Measurements from ENCODE around the gene MRTFB.

DNA sequence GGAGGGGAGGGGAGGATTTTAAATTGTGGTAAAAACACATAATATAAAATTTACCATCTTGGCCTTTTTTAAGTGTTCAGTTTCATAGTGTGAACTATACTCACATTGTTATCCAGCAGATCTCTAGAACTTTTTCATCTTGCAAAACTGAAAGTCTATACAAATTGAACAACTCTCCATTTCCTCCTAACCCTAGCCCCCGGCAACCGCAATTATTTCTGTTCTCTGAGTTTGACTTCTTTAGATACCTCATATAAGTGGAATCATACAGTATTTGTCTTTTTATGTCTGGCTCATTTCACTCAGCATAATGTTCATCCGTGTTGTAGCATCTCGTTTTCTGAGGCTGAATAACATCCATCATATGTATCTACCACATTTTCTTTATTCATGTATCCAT is 30.0 kb upstream of the MRTFB start:
- TF ChIP-seq, protein P1, sequence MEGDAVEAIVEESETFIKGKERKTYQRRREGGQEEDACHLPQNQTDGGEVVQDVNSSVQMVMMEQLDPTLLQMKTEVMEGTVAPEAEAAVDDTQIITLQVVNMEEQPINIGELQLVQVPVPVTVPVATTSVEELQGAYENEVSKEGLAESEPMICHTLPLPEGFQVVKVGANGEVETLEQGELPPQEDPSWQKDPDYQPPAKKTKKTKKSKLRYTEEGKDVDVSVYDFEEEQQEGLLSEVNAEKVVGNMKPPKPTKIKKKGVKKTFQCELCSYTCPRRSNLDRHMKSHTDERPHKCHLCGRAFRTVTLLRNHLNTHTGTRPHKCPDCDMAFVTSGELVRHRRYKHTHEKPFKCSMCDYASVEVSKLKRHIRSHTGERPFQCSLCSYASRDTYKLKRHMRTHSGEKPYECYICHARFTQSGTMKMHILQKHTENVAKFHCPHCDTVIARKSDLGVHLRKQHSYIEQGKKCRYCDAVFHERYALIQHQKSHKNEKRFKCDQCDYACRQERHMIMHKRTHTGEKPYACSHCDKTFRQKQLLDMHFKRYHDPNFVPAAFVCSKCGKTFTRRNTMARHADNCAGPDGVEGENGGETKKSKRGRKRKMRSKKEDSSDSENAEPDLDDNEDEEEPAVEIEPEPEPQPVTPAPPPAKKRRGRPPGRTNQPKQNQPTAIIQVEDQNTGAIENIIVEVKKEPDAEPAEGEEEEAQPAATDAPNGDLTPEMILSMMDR (IDR thresholded peaks at IDR 0.05): no peak
- no peak for TF ChIP-seq POLR2AphosphoS5 (IDR thresholded peaks at IDR 0.05)
- TF ChIP-seq POLR2A (IDR thresholded peaks at IDR 0.05): no peak
- TF ChIP-seq EP300 (IDR thresholded peaks at IDR 0.05): no peak

Measured in suprapubic skin (tissue), 4 donors.